NB4 (cell line): Measurements from ENCODE around the gene SMYD1.

Source experiments
- DNase-seq: peaks from one replicate; pipeline ENCODE4 v3.0.0; 2010; ENCODE audit warnings: low read depth
- H3K4me3 ChIP-seq: one replicate; pipeline ENCODE4 v1.5.1; 2011; ENCODE audit warnings: mild to moderate bottlenecking, low read depth, low read length, moderate library complexity
- CTCF ChIP-seq: IDR thresholded peaks from one replicate; pipeline ENCODE4 v1.5.1; 2012; ENCODE audit warnings: low read depth, low read length
- MAX ChIP-seq: IDR thresholded peaks from 2 replicates; pipeline ENCODE4 v1.6.1; 2011; ENCODE audit warnings: low read depth, low read length
- MYC ChIP-seq: IDR thresholded peaks from 2 replicates; pipeline ENCODE4 v1.6.1; 2011; ENCODE audit warnings: low read depth, low read length
- POLR2A ChIP-seq: IDR thresholded peaks from 2 replicates; pipeline ENCODE4 v1.6.1; 2011; ENCODE audit warnings: mild to moderate bottlenecking; ENCODE audit not compliant: insufficient read length; ENCODE audit errors: extremely low read depth

Gene SMYD1

GRCh38 chr2:88059979-88060906, 7.4 kb upstream of the SMYD1 start:
- no peak for TF ChIP-seq MAX
- TF ChIP-seq CTCF: peak; percentile 80
- no peak for TF ChIP-seq POLR2A
- TF ChIP-seq MYC: no peak
- H3K4me3 ChIP-seq: no peak overlapping the region
- DNase-seq: peak; percentile 63

- TF ChIP-seq CTCF: no peak
- no peak for TF ChIP-seq MAX
- no peak for TF ChIP-seq MYC
- TF ChIP-seq POLR2A: no peak
- no peak for DNase-seq
- no peak overlapping the region for H3K4me3 ChIP-seq
Measured at GRCh38 chr2:88060907-88061275, 6.7 kb upstream of the SMYD1 start.

GRCh38 chr2:88061295-88061694, 6.3 kb upstream of the SMYD1 start:
- no peak for DNase-seq
- TF ChIP-seq MYC (no peak), MAX (no peak)
- H3K4me3 ChIP-seq: no peak overlapping the region

- no peak for DNase-seq
- no peak overlapping the region for H3K4me3 ChIP-seq
- TF ChIP-seq MYC (no peak), CTCF (no peak), MAX (no peak), POLR2A (no peak)
Measured at GRCh38 chr2:88066543-88066942, 1.1 kb upstream of the SMYD1 start.

- TF ChIP-seq POLR2A (no peak), MAX (no peak), MYC (no peak), CTCF (no peak)
- no peak overlapping the region for H3K4me3 ChIP-seq
- DNase-seq: no peak
Measured at GRCh38 chr2:88067189-88067588, 436 bp upstream of the SMYD1 start.

- TF ChIP-seq CTCF: no peak
- no peak for TF ChIP-seq POLR2A
- no peak for TF ChIP-seq MYC
- no peak for TF ChIP-seq MAX
- DNase-seq: no peak
- H3K4me3 ChIP-seq: no peak overlapping the region
Measured at GRCh38 chr2:88068044-88068443, 419 bp downstream of the SMYD1 start.
